K562 (cell line): Measurements from ENCODE around the gene ZNF513. TPM values are rescaled to one million over a fixed set of nuclear protein-coding genes. Genes with fewer than 3 reads are reported as not detected.
A peak's percentile ranks its signal among the peaks of the same experiment; 100 is the strongest.

Experiments used
- CHD1 ChIP-seq: fragments of 200-600 bp; sonication (generic); IDR thresholded peaks from one replicate; pipeline ENCODE4 v1.6.1; 2012; ENCODE audit warnings: mild to moderate bottlenecking, moderate library complexity, low read length, inconsistent platforms
- CTCF ChIP-seq, 3 experiments: IDR thresholded peaks in 2 of 3; conservative IDR thresholded peaks in 1 of 3; 2 replicates each; pipeline ENCODE4 v1.5.1; 2011 to 2012; ENCODE audit warnings: low read length in 3 of 3, mild to moderate bottlenecking in 3 of 3, control low read depth in 2 of 3, improper control_type of control experiment in 1 of 3, inconsistent platforms in 1 of 3, low read depth in 1 of 3, mixed read lengths in 1 of 3, moderate library complexity in 1 of 3; ENCODE audit not compliant: insufficient read depth in 2 of 3
- ETS2 ChIP-seq: IDR thresholded peaks from 2 replicates; pipeline ENCODE4 v1.6.1; 2016; ENCODE audit warnings: borderline replicate concordance, missing genetic modification characterization, mild to moderate bottlenecking, moderate library complexity, missing compliant biosample characterization; ENCODE audit not compliant: poor library complexity, severe bottlenecking
- HDAC3 ChIP-seq: fragments of 450-650 bp; IDR thresholded peaks from 2 replicates; pipeline ENCODE4 v1.6.1; 2018; ENCODE audit warnings: borderline replicate concordance, mild to moderate bottlenecking, moderate library complexity; ENCODE audit not compliant: partially characterized antibody
- HNRNPH1 ChIP-seq: fragments of 200-400 bp; formaldehyde crosslinking; optimal IDR thresholded peaks from 2 replicates; pipeline ENCODE3; 2017; ENCODE audit warnings: low read depth, mild to moderate bottlenecking, low read length, moderate library complexity
- HOXB6 ChIP-seq: fragments of 250-450 bp; sonication (Bioruptor Pico); IDR thresholded peaks from 2 replicates; pipeline ENCODE4 v1.5.1; 2022; ENCODE audit warnings: mild to moderate bottlenecking, borderline replicate concordance
- ID3 ChIP-seq, 2 experiments: fragments of 250-450 bp in 1 of 2; fragments of 450-650 bp in 1 of 2; sonication (Bioruptor Pico) in 1 of 2; IDR thresholded peaks; 2 replicates each; pipeline versions ENCODE4 v1.6.1 to v1.8.0; 2016 to 2021; ENCODE audit warnings: mild to moderate bottlenecking in 2 of 2, moderate library complexity in 2 of 2, missing compliant biosample characterization in 1 of 2, missing genetic modification characterization in 1 of 2
- MCM7 ChIP-seq, 2 experiments: fragments of 450-650 bp; IDR thresholded peaks; 2 replicates each; pipeline ENCODE4 v1.6.1; 2016 to 2018
- NR1H2 ChIP-seq: sonication (generic); formaldehyde crosslinking; IDR thresholded peaks from 2 replicates; pipeline ENCODE4 v1.4.0; 2020; ENCODE audit warnings: mild to moderate bottlenecking, missing genetic modification reagents
- NRF1 ChIP-seq, 2 experiments: fragments of 450-650 bp; IDR thresholded peaks in 1 of 2; conservative IDR thresholded peaks in 1 of 2; 2 replicates each; pipeline ENCODE4 v1.6.1; 2014; ENCODE audit warnings: mild to moderate bottlenecking in 2 of 2
- PCBP1 ChIP-seq: fragments of 200-400 bp; formaldehyde crosslinking; IDR thresholded peaks from 2 replicates; pipeline ENCODE4 v1.6.1; 2018; ENCODE audit warnings: mild to moderate bottlenecking, low read depth, low read length; ENCODE audit not compliant: poor library complexity, severe bottlenecking
- TEAD2 ChIP-seq: fragments of 450-650 bp; IDR thresholded peaks from 2 replicates; pipeline ENCODE4 v1.6.1; 2016; ENCODE audit warnings: missing genetic modification characterization, control low read depth, missing compliant biosample characterization
- TSC22D4 ChIP-seq: fragments of 450-650 bp; IDR thresholded peaks from 2 replicates; pipeline ENCODE4 v1.6.1; 2016; ENCODE audit warnings: missing genetic modification characterization, missing biosample characterization, control low read depth
- XRCC3 ChIP-seq: fragments of 450-650 bp; IDR thresholded peaks from 2 replicates; pipeline ENCODE4 v1.6.1; 2017; ENCODE audit warnings: mild to moderate bottlenecking, moderate library complexity
- ZBTB7A ChIP-seq: IDR thresholded peaks from 2 replicates; pipeline ENCODE4 v1.6.1; 2011; ENCODE audit warnings: low read depth, mild to moderate bottlenecking, low read length, moderate library complexity, borderline replicate concordance; ENCODE audit not compliant: control insufficient read depth
- ZNF146 ChIP-seq: IDR thresholded peaks from one replicate; pipeline ENCODE4 v1.6.1; 2018; ENCODE audit warnings: missing compliant biosample characterization; ENCODE audit not compliant: unreplicated experiment
- ZNF24 ChIP-seq: fragments of 450-650 bp; IDR thresholded peaks from 2 replicates; pipeline ENCODE4 v1.6.1; 2016
- ZNF395 ChIP-seq: fragments of 200-800 bp; sonication (Bioruptor generic); IDR thresholded peaks from 2 replicates; pipeline ENCODE4 v1.6.1; 2017; ENCODE audit warnings: missing genetic modification characterization, missing compliant biosample characterization
- ZNF512 ChIP-seq: IDR thresholded peaks from 2 replicates; pipeline ENCODE4 v1.6.1; 2016; ENCODE audit warnings: missing genetic modification characterization, missing compliant biosample characterization
- ZNF584 ChIP-seq: fragments of 200-800 bp; sonication (Bioruptor generic); IDR thresholded peaks from 2 replicates; pipeline ENCODE4 v1.6.1; 2016; ENCODE audit warnings: low read depth, mild to moderate bottlenecking, missing genetic modification characterization, missing compliant biosample characterization
- ZNF780A ChIP-seq: fragments of 250-450 bp; sonication (Bioruptor Pico); IDR thresholded peaks from 2 replicates; pipeline ENCODE4 v1.5.0; 2021; ENCODE audit warnings: mild to moderate bottlenecking
- ZSCAN29 ChIP-seq: fragments of 450-650 bp; IDR thresholded peaks from 2 replicates; pipeline ENCODE4 v1.6.1; 2017
- polyA plus RNA-seq, 8 experiments: library from polyadenylated mRNA; depleted of rRNA in 4 of 8; stranded (reverse) in 5 of 8; unstranded in 3 of 8; fragments of >200 nt; fragmentation: Nextera tagmentation in 2 of 8; fragmentation: Illumina TruSeq in 1 of 8; extraction: Ambion mirVana in 2 of 8; extraction: Trizol in 1 of 8; gene quantifications; 2 replicates each; pipeline versions ENCODE4 v1.2.1 to v1.2.3, GENCODE V29; 2011 to 2014; ENCODE audit warnings: inconsistent platforms in 1 of 8, missing spikeins in 1 of 8
- total RNA-seq, 7 experiments: library from RNA; depleted of rRNA in 6 of 7; stranded (reverse); fragments of >200 nt in 6 of 7; fragmentation: Illumina TruSeq in 2 of 7; extraction: Trizol in 2 of 7; gene quantifications; 2 replicates each; pipeline versions ENCODE4 v1.2.1 to v1.2.3, GENCODE V29; 2011 to 2021; ENCODE audit warnings: low replicate concordance in 1 of 7

Gene ZNF513
- total and polyA plus RNA-seq, 9 of the 15 experiments (the other 6 are each of a cell fraction or from before 2014, with no cell fraction given) = 0.04 to 13.6 (median 4.4) TPM

- no peak for TF ChIP-seq ZNF584 (CRISPR knock-in tag)
- no peak for TF ChIP-seq NR1H2 (CRISPR knock-in tag)
- no peak for TF ChIP-seq HDAC3
- TF ChIP-seq NRF1 (conservative IDR thresholded peaks at IDR 0.05 in 1 of 2, IDR thresholded peaks at IDR 0.05 in 1 of 2) = 0 out of 4 replicates have a peak, but pooled peaks of 1 of the 2 experiments have one; percentile 33
- TF ChIP-seq ZNF24 = no peak
- TF ChIP-seq TEAD2 (tag) = no peak
- TF ChIP-seq CTCF (IDR thresholded peaks at IDR 0.05 in 2 of 3, conservative IDR thresholded peaks at IDR 0.05 in 1 of 3; ENCODE audit: insufficient read depth in 2 of 3, low read depth in 1 of 3, low read length in 3 of 3) = no peak
- no peak for TF ChIP-seq HNRNPH1
- no peak; the same call in none of the 2 replicates for TF ChIP-seq ZNF395 (CRISPR knock-in tag)
- TF ChIP-seq TSC22D4 = no peak
- TF ChIP-seq ZNF146 (CRISPR knock-in tag) = no peak
- TF ChIP-seq ZBTB7A = no peak
- no peak for TF ChIP-seq ZSCAN29
- no peak for TF ChIP-seq ZNF512 (tag)
- TF ChIP-seq MCM7 (IDR thresholded peaks at IDR 0.05) = no peak
- no peak for TF ChIP-seq ID3 (CRISPR knock-in tag; IDR thresholded peaks at IDR 0.05)
- TF ChIP-seq ID3 (tag; IDR thresholded peaks at IDR 0.05) = peak; percentile 74; the same call in 1 of the 2 replicates
- no peak for TF ChIP-seq PCBP1
- TF ChIP-seq ZNF780A = no peak
- TF ChIP-seq ETS2 (tag) = no peak
- no peak for TF ChIP-seq XRCC3
- TF ChIP-seq HOXB6 = no peak
- TF ChIP-seq CHD1 = peak; percentile 94
Measured at GRCh38 chr2:27370816-27371620, 9.5 kb downstream of the ZNF513 start (continued).
